Uterus (tissue), 4 donors: ENCODE data around the gene COL4A2. TPM values are rescaled to one million over a fixed set of nuclear protein-coding genes. Genes with fewer than 3 reads are reported as not detected.

ENCODE experiments used
- DNase-seq, 2 donors: peaks; one replicate each; pipeline ENCODE4 v3.0.0-alpha.2; 2019 to 2020
- H3K27ac ChIP-seq, 2 donors: fragments of 200-600 bp; sonication (generic); 1 replicate in 1 of 2; 2 replicates in 1 of 2; pipeline ENCODE4 v1.5.1; 2016 to 2018
- H3K27me3 ChIP-seq, 2 donors: fragments of 200-600 bp; sonication (generic); one replicate each; pipeline ENCODE4 v1.5.1; 2018 to 2019; ENCODE audit warnings: control low read depth in 1 of 2
- H3K36me3 ChIP-seq, 2 donors: fragments of 200-600 bp; sonication (generic); one replicate each; pipeline ENCODE4 v1.5.1; 2019; ENCODE audit warnings: control low read depth in 1 of 2
- H3K4me1 ChIP-seq, 2 donors: fragments of 200-600 bp; sonication (generic); one replicate each; pipeline ENCODE4 v1.5.1; 2018 to 2019; ENCODE audit warnings: control low read depth in 1 of 2
- H3K4me3 ChIP-seq, 2 donors: fragments of 200-600 bp; sonication (generic); 1 replicate in 1 of 2; 2 replicates in 1 of 2; pipeline ENCODE4 v1.5.1; 2018 to 2019; ENCODE audit warnings: mild to moderate bottlenecking in 1 of 2
- H3K9me3 ChIP-seq, 2 donors: fragments of 200-600 bp; sonication (generic); one replicate each; pipeline ENCODE4 v1.5.1; 2019; ENCODE audit warnings: control low read depth in 1 of 2
- POLR2A ChIP-seq, 2 donors: fragments of 450-650 bp; IDR thresholded peaks; one replicate each; pipeline ENCODE4 v1.6.1; 2016; ENCODE audit warnings: antibody characterized with exemption in 2 of 2, mild to moderate bottlenecking in 1 of 2, moderate library complexity in 1 of 2
- intact Hi-C: fragments of 100-400 bp; cut with DNase I; formaldehyde crosslinking; loops from one replicate; pipeline ENCODE4 v1.15.1; 2023; ENCODE audit warnings: low total_unique reads
- total RNA-seq, 4 donors: library from RNA; depleted of rRNA in 3 of 4; stranded (reverse); fragments of >200 nt in 3 of 4; gene quantifications; one replicate each; pipeline versions ENCODE4 v1.1.0 to v1.2.4, GENCODE V29; 2014 to 2023
- TF ChIP-seq, protein P1 (sequence below), 4 experiments: fragments of 200-600 bp in 2 of 4; fragments of 450-650 bp in 2 of 4; sonication (generic) in 2 of 4; IDR thresholded peaks; one replicate each; pipeline ENCODE4 v1.5.1; 2016 to 2019; ENCODE audit warnings: antibody characterized with exemption in 4 of 4, mild to moderate bottlenecking in 2 of 4, moderate library complexity in 1 of 4
- donor health status: DM: yes; HTN: yes; CAD: no.

Gene COL4A2
- total RNA-seq, 4 donors from 2014 or later, result 157 to 606 (median 284) TPM

DNA sequence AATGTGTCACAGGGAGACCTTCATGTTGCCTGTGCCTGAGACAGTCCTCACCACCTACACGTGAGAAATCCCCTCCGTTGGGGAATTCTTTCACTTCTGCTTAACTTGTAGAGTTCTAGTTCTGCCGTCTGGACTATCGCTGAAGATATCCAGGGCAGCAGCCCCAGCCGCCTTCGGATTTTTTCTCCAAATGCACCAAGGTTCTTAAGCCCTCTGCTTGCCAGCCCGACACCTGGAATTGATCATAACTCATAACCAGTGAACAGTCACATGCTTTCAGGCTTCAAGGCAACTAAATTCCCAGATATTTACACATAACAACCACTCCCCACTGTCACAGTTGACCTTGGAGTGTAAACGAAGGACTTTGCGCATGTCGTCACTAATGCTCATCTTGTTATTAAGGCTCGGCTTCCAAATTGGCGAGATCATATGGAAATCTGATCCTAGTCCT lies 140.0 kb downstream of the COL4A2 start:
- intact Hi-C loops, result loop anchor here (5.0 kb wide), 1 partner anchor 225 kb away; no protein-coding TSS in a partner anchor
- Histone ChIP-seq H3K4me3 (no peak overlapping the region), H3K36me3 (no peaks in the 10 kb centered on the region), H3K27ac (no peak overlapping the region), H3K27me3 (no peaks in the 10 kb centered on the region), H3K4me1 (no peaks in the 10 kb centered on the region), H3K9me3 (no peaks in the 10 kb centered on the region)
- TF ChIP-seq, protein P1, sequence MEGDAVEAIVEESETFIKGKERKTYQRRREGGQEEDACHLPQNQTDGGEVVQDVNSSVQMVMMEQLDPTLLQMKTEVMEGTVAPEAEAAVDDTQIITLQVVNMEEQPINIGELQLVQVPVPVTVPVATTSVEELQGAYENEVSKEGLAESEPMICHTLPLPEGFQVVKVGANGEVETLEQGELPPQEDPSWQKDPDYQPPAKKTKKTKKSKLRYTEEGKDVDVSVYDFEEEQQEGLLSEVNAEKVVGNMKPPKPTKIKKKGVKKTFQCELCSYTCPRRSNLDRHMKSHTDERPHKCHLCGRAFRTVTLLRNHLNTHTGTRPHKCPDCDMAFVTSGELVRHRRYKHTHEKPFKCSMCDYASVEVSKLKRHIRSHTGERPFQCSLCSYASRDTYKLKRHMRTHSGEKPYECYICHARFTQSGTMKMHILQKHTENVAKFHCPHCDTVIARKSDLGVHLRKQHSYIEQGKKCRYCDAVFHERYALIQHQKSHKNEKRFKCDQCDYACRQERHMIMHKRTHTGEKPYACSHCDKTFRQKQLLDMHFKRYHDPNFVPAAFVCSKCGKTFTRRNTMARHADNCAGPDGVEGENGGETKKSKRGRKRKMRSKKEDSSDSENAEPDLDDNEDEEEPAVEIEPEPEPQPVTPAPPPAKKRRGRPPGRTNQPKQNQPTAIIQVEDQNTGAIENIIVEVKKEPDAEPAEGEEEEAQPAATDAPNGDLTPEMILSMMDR (IDR thresholded peaks at IDR 0.05), result no peak
- peak in 1 of 2 donors; percentile 14 for DNase-seq

DNA sequence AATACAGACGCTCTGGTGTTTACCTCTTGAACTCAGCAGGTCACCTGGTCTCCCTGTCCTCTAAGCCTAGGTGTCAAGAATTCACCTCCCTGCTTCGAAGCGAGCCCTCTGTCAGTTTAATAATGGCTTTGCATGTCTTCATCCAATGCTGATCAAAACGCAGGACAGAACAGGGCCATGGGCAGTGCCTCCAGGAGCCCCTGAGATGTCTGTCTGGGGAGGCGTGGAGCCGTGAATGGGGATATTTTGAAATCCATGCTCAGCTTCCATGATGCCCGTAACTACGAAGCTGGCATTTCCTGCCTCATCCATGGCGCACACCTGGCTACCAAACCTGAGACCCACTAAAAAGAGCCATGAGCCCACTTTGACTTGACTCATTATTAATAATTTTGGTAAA lies 140.7 kb downstream of the COL4A2 start:
- Histone ChIP-seq H3K9me3 (no peaks in the 10 kb centered on the region), H3K36me3 (no peaks in the 10 kb centered on the region), H3K4me3 (no peak overlapping the region), H3K27ac (peak overlapping the region; percentile 9 to 17), H3K4me1 (no peaks in the 10 kb centered on the region), H3K27me3 (no peaks in the 10 kb centered on the region)
- intact Hi-C loops, result loop anchor here (5.0 kb wide), 1 partner anchor 226 kb away; no protein-coding TSS in a partner anchor
- TF ChIP-seq, protein P1 (IDR thresholded peaks at IDR 0.05), result no peak
- no peak for TF ChIP-seq POLR2A (IDR thresholded peaks at IDR 0.05)
- DNase-seq, result peak in 1 of 2 donors; percentile 8

DNA sequence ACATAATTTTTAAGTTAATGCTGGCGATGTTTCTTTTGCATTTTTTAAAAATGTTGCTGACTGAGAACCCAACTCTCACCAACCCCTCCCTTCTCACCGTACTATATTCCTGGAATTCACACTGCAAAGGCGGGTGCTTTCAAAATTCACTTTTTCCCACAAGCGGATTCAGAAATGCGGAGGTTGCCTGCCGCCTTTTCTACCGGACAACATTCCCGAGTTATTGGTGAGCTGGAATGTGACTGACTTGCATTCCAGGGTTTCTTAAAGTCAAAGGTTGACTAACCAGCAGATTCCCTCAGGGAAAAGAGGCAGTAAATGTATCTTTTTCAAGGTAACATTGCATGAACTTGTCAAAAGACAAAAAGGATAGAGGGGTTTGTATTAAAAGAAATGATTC lies 141.1 kb downstream of the COL4A2 start:
- no peaks in the 10 kb centered on the region for H3K9me3 ChIP-seq
- TF ChIP-seq POLR2A (IDR thresholded peaks at IDR 0.05), result no peak
- TF ChIP-seq, protein P1 (IDR thresholded peaks at IDR 0.05), result no peak
- H3K4me3 ChIP-seq, result no peak overlapping the region
- no peaks in the 10 kb centered on the region for H3K4me1 ChIP-seq
- H3K36me3 ChIP-seq, result no peaks in the 10 kb centered on the region
- no peaks in the 10 kb centered on the region for H3K27me3 ChIP-seq
- DNase-seq, result peak in 1 of 2 donors; percentile 6
- intact Hi-C loops, result loop anchor here (5.0 kb wide), 1 partner anchor 226 kb away; no protein-coding TSS in a partner anchor
- H3K27ac ChIP-seq, result peak overlapping the region; percentile 9 to 17

DNA sequence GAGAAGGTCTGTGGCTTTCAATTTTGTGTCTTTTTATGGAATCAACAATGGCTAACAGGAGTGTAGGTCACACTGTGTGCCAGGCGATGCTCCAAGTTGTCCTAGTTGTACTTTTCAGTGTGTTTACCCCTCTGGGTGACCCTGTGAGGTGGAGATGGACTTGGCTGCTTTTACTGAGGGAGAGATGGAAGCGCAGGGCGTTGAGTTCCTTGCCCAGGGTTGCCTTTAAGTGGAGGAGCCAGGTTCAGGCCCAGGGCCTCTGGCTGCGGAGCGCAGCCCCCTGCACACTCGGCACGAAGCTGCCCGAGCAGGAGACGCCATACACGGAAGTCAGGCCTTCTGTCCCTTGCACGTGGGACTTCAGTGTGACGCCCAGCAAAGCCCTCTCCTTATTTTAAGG lies 141.6 kb downstream of the COL4A2 start:
- TF ChIP-seq, protein P1 (IDR thresholded peaks at IDR 0.05), result no peak
- TF ChIP-seq POLR2A (IDR thresholded peaks at IDR 0.05), result no peak
- H3K27ac ChIP-seq, result peak overlapping the region in 1 of 2 donors; percentile 17
- no peaks in the 10 kb centered on the region for H3K9me3 ChIP-seq
- H3K4me1 ChIP-seq, result no peaks in the 10 kb centered on the region
- H3K27me3 ChIP-seq, result no peaks in the 10 kb centered on the region
- peak in 1 of 2 donors; percentile 10 for DNase-seq
- intact Hi-C loops, result loop anchor here (5.0 kb wide), 1 partner anchor 226 kb away; no protein-coding TSS in a partner anchor
- H3K36me3 ChIP-seq, result no peaks in the 10 kb centered on the region
- no peak overlapping the region for H3K4me3 ChIP-seq

DNA sequence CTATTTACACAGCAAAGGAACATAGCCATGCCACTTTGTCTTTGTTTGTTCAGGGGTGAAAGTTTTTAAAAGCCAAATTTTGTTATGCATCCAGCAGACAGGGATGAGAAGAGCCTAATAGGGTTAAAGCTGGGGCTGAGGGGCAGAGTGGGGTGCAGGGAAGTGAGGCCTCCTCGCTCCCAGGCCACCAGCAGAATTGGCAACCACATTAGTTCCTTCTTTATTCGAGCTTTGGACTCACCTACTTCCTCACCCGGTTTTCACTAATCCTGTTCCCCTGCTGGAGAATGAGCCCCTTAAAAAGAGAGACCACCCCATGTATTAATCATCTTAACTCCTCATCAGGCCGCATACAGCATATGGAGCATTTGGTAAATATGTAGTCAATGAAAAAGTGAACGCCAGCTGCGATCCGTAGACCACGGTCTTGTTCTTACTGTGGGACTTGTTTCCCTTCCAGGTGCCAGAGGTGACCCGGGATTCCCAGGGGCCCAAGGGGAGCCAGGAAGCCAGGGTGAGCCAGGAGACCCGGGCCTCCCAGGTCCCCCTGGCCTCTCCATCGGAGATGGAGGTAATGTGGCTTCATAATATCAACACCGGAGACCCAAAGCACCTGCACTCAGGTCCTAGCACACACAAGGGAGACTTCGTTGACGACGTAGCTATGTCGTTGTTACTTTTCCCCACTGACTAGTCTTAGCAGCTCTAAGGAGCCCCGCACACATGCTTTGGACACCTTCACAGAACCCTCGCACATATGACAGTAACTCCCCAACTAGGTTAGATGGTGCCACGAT lies 142.3 kb downstream of the COL4A2 start:
- Histone ChIP-seq H3K36me3 (no peaks in the 10 kb centered on the region), H3K9me3 (no peaks in the 10 kb centered on the region), H3K4me3 (no peak overlapping the region), H3K4me1 (no peaks in the 10 kb centered on the region), H3K27me3 (no peaks in the 10 kb centered on the region), H3K27ac (no peak overlapping the region)
- intact Hi-C loops, result loop anchor here (5.0 kb wide), 1 partner anchor 227 kb away; no protein-coding TSS in a partner anchor
- TF ChIP-seq, protein P1 (IDR thresholded peaks at IDR 0.05), result no peak
- no peak for TF ChIP-seq POLR2A (IDR thresholded peaks at IDR 0.05)
- DNase-seq, result peak in 1 of 2 donors; percentile 7
